ENCODE results near the gene TTPAL.
A peak's percentile ranks its signal among the peaks of the same experiment; 100 is the strongest.

Gene TTPAL

DNA sequence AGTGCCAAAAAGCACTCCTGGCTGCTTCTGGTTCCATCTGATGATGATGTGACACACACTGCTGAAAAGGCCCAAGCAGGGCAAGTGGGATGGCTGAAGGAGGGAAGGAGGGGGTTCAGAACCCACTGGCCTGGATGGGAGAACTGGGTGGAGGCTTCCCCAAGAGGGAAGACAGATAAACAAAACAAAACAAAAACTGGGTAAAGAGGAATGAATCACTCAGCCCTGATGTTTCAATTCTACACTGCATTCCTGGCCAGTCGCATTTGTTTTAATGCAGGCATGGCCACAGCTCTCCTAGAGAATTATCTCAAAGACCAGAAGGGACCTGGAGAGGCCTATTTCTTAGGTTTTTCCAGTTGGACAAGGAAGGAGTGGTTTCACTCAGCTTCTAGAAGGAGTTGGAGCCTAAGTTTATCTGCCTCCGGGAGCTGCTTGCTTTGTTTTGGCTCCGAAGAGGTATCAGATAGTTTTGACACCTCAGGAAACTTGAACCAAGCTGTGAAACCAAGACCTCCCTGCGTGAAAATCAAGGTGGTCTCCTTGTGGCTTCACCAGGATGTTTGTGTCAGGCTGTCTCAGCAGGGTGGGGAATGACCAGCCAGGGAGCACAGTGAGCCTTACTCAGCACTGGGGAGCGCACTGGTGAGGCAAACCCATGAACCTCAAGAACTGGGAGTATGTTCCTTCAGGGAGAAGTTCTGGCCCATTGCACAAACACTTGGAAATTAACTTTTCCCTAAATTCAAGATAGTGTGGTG lies 16.1 kb downstream of the TTPAL start:
- peaks cover 34 to 49% of the 10 kb centered on the region in 2 donors for H3K4me1 Mint-ChIP-seq
- H3K9me3 Mint-ChIP-seq: no peaks in the 10 kb centered on the region
- peak overlapping the region; percentile 84 for H3K27ac Mint-ChIP-seq
- no peak overlapping the region for H3K4me3 Mint-ChIP-seq
- ATAC-seq (replicated peaks) (no peak), DNase-seq (no peak)
- H3K36me3 Mint-ChIP-seq: peaks cover 56 to 79% of the 10 kb centered on the region in 2 donors
- H3K27me3 Mint-ChIP-seq: no peaks in the 10 kb centered on the region

DNA sequence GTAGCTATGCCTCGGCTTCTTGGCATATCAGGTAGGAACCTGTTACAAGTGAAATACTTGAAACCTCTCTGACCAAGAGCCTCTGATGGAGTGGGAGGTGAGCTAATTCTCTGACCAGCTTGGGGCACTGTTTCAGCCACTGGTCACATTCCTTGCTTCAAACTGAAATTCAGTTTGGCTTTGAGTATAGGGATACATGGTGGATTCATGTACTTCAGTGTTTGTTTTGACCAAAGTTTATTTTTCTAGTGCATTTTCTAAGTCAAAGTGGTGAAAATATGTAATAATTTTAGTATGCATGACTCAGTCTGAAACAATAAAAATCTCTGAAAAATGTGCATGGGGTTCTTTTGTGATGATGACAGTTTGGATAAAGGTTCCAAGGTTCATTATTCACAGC lies 18.6 kb downstream of the TTPAL start:
- peaks cover 43 to 65% of the 10 kb centered on the region in 2 donors for H3K4me1 Mint-ChIP-seq
- ATAC-seq (replicated peaks): no peak
- peak overlapping the region; percentile 31 for H3K27ac Mint-ChIP-seq
- no peaks in the 10 kb centered on the region for H3K9me3 Mint-ChIP-seq
- H3K36me3 Mint-ChIP-seq: peaks cover 60 to 86% of the 10 kb centered on the region in 2 donors
- no peak overlapping the region for H3K4me3 Mint-ChIP-seq
- no peak for DNase-seq
- no peaks in the 10 kb centered on the region for H3K27me3 Mint-ChIP-seq

GRCh38 chr20:44494681-44495080 lies 19.0 kb downstream of the TTPAL start:
- peaks cover 56 to 83% of the 10 kb centered on the region in 2 donors for H3K36me3 Mint-ChIP-seq
- DNase-seq: no peak
- no peaks in the 10 kb centered on the region for H3K27me3 Mint-ChIP-seq
- no peak for ATAC-seq (replicated peaks)
- no peak overlapping the region for H3K27ac Mint-ChIP-seq
- H3K4me1 Mint-ChIP-seq: peaks cover 39 to 61% of the 10 kb centered on the region in 2 donors
- H3K9me3 Mint-ChIP-seq: no peaks in the 10 kb centered on the region
- no peak overlapping the region for H3K4me3 Mint-ChIP-seq

- Mint-ChIP-seq H3K27ac (peak overlapping the region; percentile 90), H3K9me3 (no peaks in the 10 kb centered on the region), H3K27me3 (no peaks in the 10 kb centered on the region), H3K4me1 (peaks cover 38 to 58% of the 10 kb centered on the region in 2 donors), H3K4me3 (no peak overlapping the region), H3K36me3 (peaks cover 55 to 80% of the 10 kb centered on the region in 2 donors)
- DNase-seq (no peak), ATAC-seq (replicated peaks) (no peak)
Measured at GRCh38 chr20:44495257-44495656, 19.6 kb downstream of the TTPAL start.

GRCh38 chr20:44495802-44496481 lies 20.3 kb downstream of the TTPAL start:
- no peak overlapping the region for H3K4me3 Mint-ChIP-seq
- ATAC-seq (replicated peaks): peak; percentile 54 to 57
- no peak for DNase-seq
- peaks cover 55 to 80% of the 10 kb centered on the region in 2 donors for H3K36me3 Mint-ChIP-seq
- no peaks in the 10 kb centered on the region for H3K27me3 Mint-ChIP-seq
- H3K27ac Mint-ChIP-seq: peak overlapping the region; percentile 90
- H3K4me1 Mint-ChIP-seq: peaks cover 42 to 58% of the 10 kb centered on the region in 2 donors
- H3K9me3 Mint-ChIP-seq: no peaks in the 10 kb centered on the region

DNA sequence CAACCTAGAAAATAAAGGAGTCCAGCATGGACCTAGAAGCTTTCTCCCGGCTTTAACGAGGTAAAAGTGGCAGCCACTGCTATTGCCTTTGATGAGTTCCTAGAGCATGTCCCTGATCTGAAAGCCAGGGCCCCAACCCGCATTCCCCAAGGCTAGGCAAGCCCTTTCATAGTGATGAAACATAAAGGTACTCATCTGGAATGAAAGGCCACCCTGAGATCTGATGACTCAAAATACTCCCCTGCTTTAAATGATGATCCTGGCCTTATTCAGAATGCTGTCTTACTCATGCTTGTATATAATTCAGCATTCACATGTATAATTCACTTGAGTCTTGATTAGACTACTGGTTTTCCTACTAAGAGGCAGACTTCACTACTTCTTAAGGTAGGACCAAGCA lies 21.3 kb downstream of the TTPAL start:
- peaks cover 52 to 81% of the 10 kb centered on the region in 2 donors for H3K36me3 Mint-ChIP-seq
- DNase-seq (peak; percentile 17), ATAC-seq (replicated peaks) (peak; percentile 89 to 91)
- peak overlapping the region; percentile 90 for H3K27ac Mint-ChIP-seq
- peaks cover 37 to 55% of the 10 kb centered on the region in 2 donors for H3K4me1 Mint-ChIP-seq
- no peaks in the 10 kb centered on the region for H3K27me3 Mint-ChIP-seq
- H3K4me3 Mint-ChIP-seq: peak overlapping the region in 1 of 2 donors; percentile 9
- no peaks in the 10 kb centered on the region for H3K9me3 Mint-ChIP-seq

DNA sequence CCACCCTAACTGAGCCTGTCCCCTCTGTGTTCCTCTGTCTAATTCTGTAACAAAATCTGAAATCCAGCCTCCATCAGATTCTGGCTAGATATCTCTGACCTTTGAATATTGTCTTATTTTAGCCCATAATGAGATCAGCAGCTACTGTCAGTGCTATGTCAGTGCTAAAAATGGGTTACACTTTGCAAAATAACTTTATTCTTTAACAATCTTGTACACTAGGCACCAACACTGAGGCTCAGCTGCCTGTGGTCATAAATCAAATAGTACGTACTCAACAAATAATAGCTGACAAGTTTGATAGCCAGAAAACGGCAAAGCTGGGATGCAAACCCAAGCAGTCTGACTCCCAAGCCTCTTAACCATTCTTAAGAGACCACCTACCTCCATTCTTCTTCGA lies 22.1 kb downstream of the TTPAL start:
- no peak for ATAC-seq (replicated peaks)
- Mint-ChIP-seq H3K4me1 (peaks cover 35 to 54% of the 10 kb centered on the region in 2 donors), H3K4me3 (no peak overlapping the region), H3K27ac (no peak overlapping the region), H3K36me3 (peaks cover 48 to 75% of the 10 kb centered on the region in 2 donors), H3K9me3 (no peaks in the 10 kb centered on the region), H3K27me3 (no peaks in the 10 kb centered on the region)
- no peak for DNase-seq

- no peaks in the 10 kb centered on the region for H3K27me3 Mint-ChIP-seq
- H3K4me3 Mint-ChIP-seq: no peak overlapping the region
- H3K4me1 Mint-ChIP-seq: peaks cover 32 to 52% of the 10 kb centered on the region in 2 donors
- H3K36me3 Mint-ChIP-seq: peaks cover 38 to 64% of the 10 kb centered on the region in 2 donors
- no peaks in the 10 kb centered on the region for H3K9me3 Mint-ChIP-seq
- peak overlapping the region; percentile 60 for H3K27ac Mint-ChIP-seq
- no peak for ATAC-seq (replicated peaks)
- DNase-seq: no peak
Measured at GRCh38 chr20:44500221-44500620, 24.5 kb downstream of the TTPAL start.

GRCh38 chr20:44501448-44501847 lies 25.8 kb downstream of the TTPAL start:
- no peaks in the 10 kb centered on the region for H3K9me3 Mint-ChIP-seq
- H3K27me3 Mint-ChIP-seq: no peaks in the 10 kb centered on the region
- no peak overlapping the region for H3K27ac Mint-ChIP-seq
- peaks cover 24 to 40% of the 10 kb centered on the region in 2 donors for H3K4me1 Mint-ChIP-seq
- peaks cover 31 to 51% of the 10 kb centered on the region in 2 donors for H3K36me3 Mint-ChIP-seq
- DNase-seq: no peak
- no peak overlapping the region for H3K4me3 Mint-ChIP-seq
- ATAC-seq (replicated peaks): no peak

GRCh38 chr20:44502968-44503367 lies 27.3 kb downstream of the TTPAL start:
- no peak for ATAC-seq (replicated peaks)
- Mint-ChIP-seq H3K4me1 (peaks cover 17 to 25% of the 10 kb centered on the region in 2 donors), H3K27me3 (no peaks in the 10 kb centered on the region), H3K36me3 (peaks cover 28 to 36% of the 10 kb centered on the region in 2 donors), H3K4me3 (no peak overlapping the region), H3K27ac (no peak overlapping the region), H3K9me3 (no peaks in the 10 kb centered on the region)
- DNase-seq: no peak

DNA sequence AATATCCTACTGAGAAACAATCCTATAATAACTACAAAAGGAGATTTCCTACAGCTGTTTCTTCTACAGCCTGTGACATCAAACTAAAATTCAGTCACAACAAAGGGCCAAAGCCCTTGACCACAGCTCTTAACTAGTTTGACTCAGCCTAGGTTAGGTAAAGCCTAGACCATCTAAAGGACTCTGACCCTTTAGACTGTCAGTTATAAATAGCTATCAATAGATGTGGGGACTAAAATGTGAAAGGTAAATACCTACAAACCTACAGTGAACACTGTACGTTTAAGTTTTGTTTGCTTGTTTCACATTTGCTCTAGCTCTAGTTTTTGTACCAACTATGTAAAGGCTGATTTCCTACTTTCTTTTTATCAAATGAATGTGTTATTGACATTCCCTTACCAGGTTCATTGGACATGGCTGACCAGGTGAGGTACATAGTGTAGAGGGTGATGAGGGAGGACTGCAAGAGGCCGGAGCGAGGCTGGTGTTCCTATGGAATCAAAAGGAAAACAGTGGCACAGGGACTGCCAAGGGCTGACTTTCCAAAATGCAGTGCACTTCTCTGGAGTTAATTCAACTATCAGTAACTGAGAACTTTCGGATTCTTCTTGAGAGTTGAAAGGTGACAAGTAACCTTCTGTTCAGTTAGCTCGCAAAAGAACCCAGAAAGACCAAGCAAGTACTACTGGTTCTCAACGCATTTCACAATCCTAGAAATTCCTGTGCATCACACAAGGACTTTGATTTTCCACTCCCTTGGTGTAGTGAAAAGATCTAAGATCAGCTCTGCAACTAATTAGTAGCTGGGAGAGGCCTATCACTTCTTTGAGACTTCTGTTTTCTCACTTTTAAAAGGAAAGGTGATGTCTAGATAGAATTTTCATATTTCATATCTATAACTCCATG lies 29.0 kb downstream of the TTPAL start:
- no peak for DNase-seq
- no peak overlapping the region for H3K4me3 Mint-ChIP-seq
- H3K27ac Mint-ChIP-seq: no peak overlapping the region
- H3K4me1 Mint-ChIP-seq: peaks cover 10 to 21% of the 10 kb centered on the region in 2 donors
- no peaks in the 10 kb centered on the region for H3K27me3 Mint-ChIP-seq
- H3K36me3 Mint-ChIP-seq: peaks cover 25 to 27% of the 10 kb centered on the region in 2 donors
- no peaks in the 10 kb centered on the region for H3K9me3 Mint-ChIP-seq
- no peak for ATAC-seq (replicated peaks)

GRCh38 chr20:44509762-44510161 lies 34.1 kb downstream of the TTPAL start:
- H3K9me3 Mint-ChIP-seq: no peaks in the 10 kb centered on the region
- ATAC-seq (replicated peaks) (no peak), DNase-seq (no peak)
- no peaks in the 10 kb centered on the region for H3K27me3 Mint-ChIP-seq
- H3K4me3 Mint-ChIP-seq: no peak overlapping the region
- peaks cover 4 to 16% of the 10 kb centered on the region in 2 donors for H3K4me1 Mint-ChIP-seq
- H3K36me3 Mint-ChIP-seq: peaks cover 14 to 19% of the 10 kb centered on the region in 2 donors
- H3K27ac Mint-ChIP-seq: no peak overlapping the region

DNA sequence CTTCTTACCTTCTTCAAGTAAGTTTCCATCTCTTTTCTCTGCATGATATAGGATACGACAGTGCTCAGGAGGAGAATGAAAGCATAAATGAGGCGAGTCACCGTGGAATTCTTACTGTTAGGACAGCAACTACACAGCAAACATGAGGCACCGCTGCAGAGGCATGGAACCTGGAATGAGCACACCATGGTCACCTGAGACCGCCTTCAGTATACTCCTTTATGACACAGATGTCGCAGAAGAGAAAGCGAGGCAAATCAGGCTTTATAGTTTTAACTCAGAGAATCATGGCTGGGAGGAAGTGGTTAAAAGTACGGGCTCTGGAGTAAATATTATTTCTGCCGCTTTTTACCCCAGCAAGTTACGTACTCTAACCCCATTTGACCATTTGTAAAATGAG lies 38.2 kb downstream of the TTPAL start:
- Mint-ChIP-seq H3K4me1 (peaks cover 9 to 28% of the 10 kb centered on the region in 2 donors), H3K27ac (no peak overlapping the region), H3K9me3 (no peaks in the 10 kb centered on the region), H3K27me3 (no peaks in the 10 kb centered on the region), H3K4me3 (no peak overlapping the region), H3K36me3 (peaks cover 10 to 13% of the 10 kb centered on the region in 2 donors)
- no peak for DNase-seq
- ATAC-seq (replicated peaks): no peak

GRCh38 chr20:44516491-44516890 lies 40.8 kb downstream of the TTPAL start:
- Mint-ChIP-seq H3K4me3 (no peak overlapping the region), H3K9me3 (no peaks in the 10 kb centered on the region), H3K27me3 (no peaks in the 10 kb centered on the region), H3K27ac (no peak overlapping the region), H3K4me1 (peaks cover 17 to 48% of the 10 kb centered on the region in 2 donors), H3K36me3 (peaks cover 18% of the 10 kb centered on the region in 2 donors)
- DNase-seq: no peak
- no peak for ATAC-seq (replicated peaks)

All from stimulated activated naive B cell treated with anti-CD40 and anti-IgM and Interleukin-4, amounts not matched to agents 10 μg/mL and 1 μg/mL and 100 μg/mL, for 72 hours (primary cell).